Mucosa of stomach (tissue), 1 donor: ENCODE results near the gene C1QTNF9.

Source experiments
- H3K27me3 ChIP-seq: one replicate; pipeline ENCODE4 v1.7.0; 2013; ENCODE audit warnings: mild to moderate bottlenecking, low read length; ENCODE audit not compliant: control insufficient read depth, insufficient read depth
- H3K36me3 ChIP-seq: one replicate; pipeline ENCODE4 v1.7.0; 2013; ENCODE audit warnings: low read length; ENCODE audit not compliant: control insufficient read depth, insufficient read depth
- H3K4me1 ChIP-seq: one replicate; pipeline ENCODE4 v1.7.0; 2013; ENCODE audit warnings: mild to moderate bottlenecking, low read length; ENCODE audit not compliant: control insufficient read depth, insufficient read depth
- H3K4me3 ChIP-seq: one replicate; pipeline ENCODE4 v1.7.0; 2013; ENCODE audit warnings: low read length
- H3K9ac ChIP-seq: one replicate; pipeline ENCODE4 v1.7.0; 2013; ENCODE audit warnings: mild to moderate bottlenecking, low read length, moderate library complexity
- H3K9me3 ChIP-seq: one replicate; pipeline ENCODE4 v1.7.0; 2013; ENCODE audit warnings: mild to moderate bottlenecking, low read length, moderate library complexity; ENCODE audit not compliant: control insufficient read depth
- donor health status: Pancreatic carcinoma.

The C1QTNF9 gene

DNA sequence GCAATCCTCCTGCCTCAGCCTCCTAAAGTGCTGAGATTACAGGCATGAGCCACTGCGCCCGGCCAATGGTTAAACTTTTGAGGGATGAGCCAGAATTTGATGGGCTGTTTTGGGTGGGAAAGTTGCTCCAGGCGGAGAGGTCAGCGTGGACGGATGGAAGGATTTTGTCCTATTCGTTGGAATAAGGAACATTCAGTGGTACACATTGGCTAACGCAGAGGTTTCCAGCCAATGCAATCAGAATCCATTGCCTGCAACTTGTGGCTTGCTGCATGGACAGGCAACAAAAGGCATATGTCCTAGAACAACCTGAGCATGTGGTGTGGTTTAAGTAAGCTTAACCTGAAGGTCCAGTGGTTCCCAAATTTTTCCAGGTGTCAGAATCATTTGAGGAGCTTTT is 35.5 kb upstream of the C1QTNF9 start:
- no peaks in the 10 kb centered on the region for H3K9me3 ChIP-seq
- H3K9ac ChIP-seq: no peak overlapping the region
- peaks cover 31% of the 10 kb centered on the region for H3K4me1 ChIP-seq
- H3K27me3 ChIP-seq: no peaks in the 10 kb centered on the region
- no peaks in the 10 kb centered on the region for H3K36me3 ChIP-seq
- no peak overlapping the region for H3K4me3 ChIP-seq

DNA sequence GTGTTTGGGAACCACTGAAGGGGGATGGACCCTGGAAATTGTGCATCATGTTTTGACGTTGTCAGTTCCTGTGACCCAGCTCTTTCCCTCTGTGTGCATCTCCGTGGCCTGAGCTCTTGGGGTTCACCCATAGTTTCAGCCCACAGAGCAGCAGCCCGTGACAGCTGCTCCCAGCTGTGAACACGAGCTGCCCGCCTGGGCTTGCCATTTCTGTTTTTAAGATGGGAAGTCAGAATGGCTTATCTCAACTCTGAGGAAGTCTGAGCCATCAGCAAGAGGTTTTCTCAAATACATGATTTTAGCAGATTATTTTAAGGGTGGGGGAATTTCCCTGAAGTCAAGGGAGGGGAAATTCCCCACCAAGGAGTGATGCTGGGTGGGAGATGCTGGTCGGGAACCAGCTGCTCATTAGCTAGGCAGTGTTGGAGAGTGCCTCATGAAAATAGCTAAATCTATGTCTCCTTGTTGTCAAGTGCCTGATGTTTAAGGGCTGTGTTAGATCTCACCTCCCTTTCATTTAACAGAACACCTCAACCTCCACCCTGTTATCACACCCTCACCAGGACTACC is 34.8 kb upstream of the C1QTNF9 start:
- H3K36me3 ChIP-seq: no peaks in the 10 kb centered on the region
- H3K9ac ChIP-seq: no peak overlapping the region
- H3K27me3 ChIP-seq: no peaks in the 10 kb centered on the region
- no peaks in the 10 kb centered on the region for H3K9me3 ChIP-seq
- no peak overlapping the region for H3K4me3 ChIP-seq
- H3K4me1 ChIP-seq: peaks cover 31% of the 10 kb centered on the region

DNA sequence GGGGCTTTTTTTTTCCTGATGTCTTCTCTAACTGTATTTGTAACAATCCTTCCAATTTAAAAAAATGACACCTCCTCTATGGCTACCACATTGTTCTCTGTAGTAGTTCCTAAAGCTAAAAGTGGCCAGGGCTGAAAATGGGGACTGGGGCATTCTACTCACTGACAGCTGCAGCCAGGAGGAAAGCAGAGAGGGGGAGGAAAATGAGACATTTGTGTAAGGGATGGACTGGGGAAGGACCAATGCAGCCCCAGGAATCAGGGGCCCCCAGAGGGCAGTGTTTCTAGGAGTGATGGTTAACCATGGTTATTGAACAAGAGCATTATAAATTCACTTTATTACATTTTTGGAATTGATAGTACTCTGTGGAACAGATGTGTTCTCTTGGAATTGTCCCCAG is 34.3 kb upstream of the C1QTNF9 start:
- Histone ChIP-seq H3K9ac (no peak overlapping the region), H3K27me3 (no peaks in the 10 kb centered on the region), H3K9me3 (no peaks in the 10 kb centered on the region), H3K36me3 (no peaks in the 10 kb centered on the region), H3K4me1 (peaks cover 31% of the 10 kb centered on the region), H3K4me3 (no peak overlapping the region)

DNA sequence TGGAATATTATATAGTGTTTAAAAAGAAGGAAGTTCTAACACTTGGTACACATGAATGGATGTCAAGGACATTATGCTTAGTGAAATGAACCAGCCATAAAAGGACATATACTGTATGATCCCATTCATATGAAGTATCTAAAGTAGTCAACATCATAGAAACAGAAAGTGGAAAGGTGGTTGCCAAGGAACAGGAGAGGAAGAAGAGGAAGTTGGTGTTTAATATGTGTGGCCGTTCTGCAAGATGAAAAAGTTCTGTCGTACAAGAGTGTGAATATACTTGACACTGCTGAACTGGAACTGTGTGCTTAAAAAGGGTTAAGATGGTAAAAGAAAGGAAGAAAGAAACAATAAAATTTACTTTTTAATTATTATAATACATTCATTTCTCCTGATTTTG is 33.1 kb upstream of the C1QTNF9 start:
- Histone ChIP-seq H3K4me3 (no peak overlapping the region), H3K27me3 (no peaks in the 10 kb centered on the region), H3K36me3 (no peaks in the 10 kb centered on the region), H3K9ac (no peak overlapping the region), H3K9me3 (no peaks in the 10 kb centered on the region), H3K4me1 (peaks cover 19% of the 10 kb centered on the region)

DNA sequence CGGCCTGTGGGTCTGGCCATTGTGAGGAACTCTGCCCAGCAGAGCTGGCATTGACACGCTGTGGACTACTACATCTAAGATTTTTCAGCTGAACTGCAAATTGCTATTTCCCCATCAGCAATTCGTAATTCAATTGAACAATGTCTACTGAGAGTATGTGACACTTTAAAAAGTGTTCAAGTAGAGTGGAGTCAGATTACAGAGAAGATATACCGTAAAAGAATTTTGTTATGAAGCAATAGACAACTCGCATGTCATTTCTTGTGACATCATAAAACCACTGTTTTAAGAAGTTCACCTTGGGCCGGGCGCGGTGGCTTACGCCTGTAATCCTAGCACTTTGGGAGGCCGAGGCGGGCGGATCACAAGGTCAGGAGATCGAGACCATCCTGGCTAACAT is 32.5 kb upstream of the C1QTNF9 start:
- Histone ChIP-seq H3K4me1 (peaks cover 17% of the 10 kb centered on the region), H3K27me3 (no peaks in the 10 kb centered on the region)

DNA sequence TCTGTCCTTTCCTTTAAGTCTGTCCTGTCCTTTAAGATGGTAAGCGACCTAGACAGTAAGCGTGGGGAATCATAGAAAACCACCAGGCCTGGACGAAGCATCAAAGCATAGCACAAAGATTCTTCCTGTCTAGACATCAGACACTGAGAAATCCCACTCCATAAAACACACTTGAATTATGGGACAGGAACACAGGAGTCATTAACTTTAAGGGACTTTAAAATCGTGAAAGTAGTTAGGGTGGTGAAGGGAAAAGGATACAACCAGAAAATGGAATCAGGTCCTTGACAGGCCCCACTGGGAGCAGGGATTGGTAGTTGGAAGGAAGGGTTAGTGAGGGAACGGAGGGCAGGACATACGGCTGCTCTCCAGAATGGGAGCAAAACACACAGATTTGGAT is 31.6 kb upstream of the C1QTNF9 start:
- Histone ChIP-seq H3K4me3 (no peak overlapping the region), H3K9me3 (no peaks in the 10 kb centered on the region), H3K9ac (no peak overlapping the region), H3K4me1 (peaks cover 9% of the 10 kb centered on the region), H3K27me3 (no peaks in the 10 kb centered on the region), H3K36me3 (no peaks in the 10 kb centered on the region)

More for the DNA sequence above, 32.5 kb upstream of the C1QTNF9 start:
- Histone ChIP-seq H3K36me3 (no peaks in the 10 kb centered on the region), H3K4me3 (no peak overlapping the region), H3K9ac (no peak overlapping the region), H3K9me3 (no peaks in the 10 kb centered on the region)

DNA sequence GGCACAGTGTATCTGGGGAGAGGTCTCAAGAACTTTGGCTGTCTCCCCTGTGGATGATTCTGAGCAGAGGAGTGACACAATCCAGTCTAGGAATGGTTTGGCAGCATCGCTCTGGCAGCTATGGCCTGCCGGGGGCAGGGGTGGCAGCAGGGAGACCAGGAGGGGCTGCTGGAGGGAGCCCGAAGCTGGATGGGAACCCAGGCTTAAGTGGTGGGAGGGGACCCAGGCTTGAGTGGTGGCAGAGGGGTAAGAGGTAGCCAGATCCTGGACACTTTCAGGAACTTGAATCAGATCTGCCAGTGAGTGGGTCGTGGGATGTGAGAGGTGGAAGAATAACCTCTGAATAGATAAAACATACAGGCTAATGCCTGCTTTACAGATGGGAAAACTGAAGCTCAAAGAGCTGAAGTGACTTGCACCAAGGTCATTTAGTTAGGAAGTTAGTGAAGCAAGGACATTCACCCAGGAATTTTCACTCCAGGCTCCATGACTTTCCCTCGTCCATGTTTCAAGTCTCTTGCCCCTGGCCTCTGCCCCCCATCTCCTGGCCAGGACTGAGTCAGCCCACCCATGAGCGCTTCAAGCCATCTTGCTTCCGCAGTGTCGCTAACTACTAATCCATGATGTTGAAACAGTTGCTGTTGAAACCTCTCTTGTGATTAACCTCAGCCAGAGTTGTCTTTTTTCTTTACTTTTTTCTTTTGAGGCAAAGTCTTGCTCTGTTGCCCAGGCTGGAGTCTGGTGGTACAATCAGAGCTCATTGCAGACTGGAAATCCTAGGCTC is 29.9 kb upstream of the C1QTNF9 start:
- Histone ChIP-seq H3K27me3 (no peaks in the 10 kb centered on the region), H3K4me3 (no peak overlapping the region), H3K9ac (no peak overlapping the region), H3K9me3 (no peaks in the 10 kb centered on the region), H3K36me3 (no peaks in the 10 kb centered on the region), H3K4me1 (peaks cover 3% of the 10 kb centered on the region)

DNA sequence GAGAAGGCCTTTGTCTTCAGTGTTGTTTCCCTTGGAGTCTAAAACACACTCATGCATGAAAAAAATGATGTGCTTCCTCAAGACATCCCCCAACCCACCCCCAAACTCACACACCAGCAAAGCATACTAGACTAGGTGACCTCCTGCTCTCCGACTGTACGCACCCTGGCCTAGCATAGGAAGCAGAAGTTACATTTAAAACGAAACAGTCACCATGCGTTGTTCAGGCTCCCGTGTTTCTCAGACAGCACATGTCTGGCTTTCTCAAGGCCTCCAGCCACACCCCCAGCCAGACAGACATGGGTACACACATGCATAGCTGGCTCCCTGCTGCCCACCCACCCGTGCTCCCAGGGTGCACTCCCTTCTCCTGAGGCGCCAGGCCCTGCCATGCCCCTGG is 28.7 kb upstream of the C1QTNF9 start:
- Histone ChIP-seq H3K9ac (no peak overlapping the region), H3K36me3 (no peaks in the 10 kb centered on the region), H3K4me3 (no peak overlapping the region), H3K4me1 (no peaks in the 10 kb centered on the region), H3K9me3 (no peaks in the 10 kb centered on the region), H3K27me3 (no peaks in the 10 kb centered on the region)

DNA sequence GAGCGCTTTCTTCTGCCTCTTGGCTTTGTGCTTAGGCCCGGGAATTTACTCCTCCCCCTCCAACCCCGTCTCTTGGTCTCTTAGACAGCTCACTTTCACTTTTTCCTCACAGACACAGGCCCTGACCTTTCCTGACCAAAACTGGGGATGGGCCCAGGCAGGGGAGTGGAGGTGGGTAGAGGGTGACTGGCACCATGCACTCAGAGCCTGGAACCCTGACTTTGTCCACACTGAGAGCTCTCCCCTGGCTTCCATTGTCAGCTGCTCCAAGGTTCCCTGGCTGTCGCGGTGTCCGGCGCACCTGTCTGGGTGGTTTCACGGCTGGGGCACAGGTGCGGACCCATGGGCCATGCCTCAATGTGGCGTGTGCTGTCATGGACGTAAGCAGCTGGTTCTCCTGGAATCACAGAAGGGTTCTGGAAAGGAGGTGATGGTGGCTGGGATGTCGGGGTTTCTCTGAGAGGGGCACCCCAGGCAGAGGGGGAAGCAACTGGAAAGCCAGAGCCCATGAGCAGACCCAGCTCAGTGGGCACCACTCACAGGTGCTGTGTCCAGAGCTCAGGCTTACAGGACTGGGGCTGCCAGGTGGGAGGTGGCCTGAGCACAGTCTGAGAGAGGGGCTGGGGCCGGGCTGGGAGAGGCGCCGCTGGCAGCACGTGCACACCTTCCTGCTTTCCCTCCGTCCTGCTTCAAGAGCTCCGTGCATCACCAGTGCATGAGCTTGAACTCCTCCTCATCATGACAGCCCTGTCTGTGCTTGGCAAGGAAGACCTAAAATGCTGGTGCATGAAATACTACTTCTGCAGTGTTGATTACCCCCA is 28.0 kb upstream of the C1QTNF9 start:
- no peaks in the 10 kb centered on the region for H3K27me3 ChIP-seq
- no peaks in the 10 kb centered on the region for H3K9me3 ChIP-seq

DNA sequence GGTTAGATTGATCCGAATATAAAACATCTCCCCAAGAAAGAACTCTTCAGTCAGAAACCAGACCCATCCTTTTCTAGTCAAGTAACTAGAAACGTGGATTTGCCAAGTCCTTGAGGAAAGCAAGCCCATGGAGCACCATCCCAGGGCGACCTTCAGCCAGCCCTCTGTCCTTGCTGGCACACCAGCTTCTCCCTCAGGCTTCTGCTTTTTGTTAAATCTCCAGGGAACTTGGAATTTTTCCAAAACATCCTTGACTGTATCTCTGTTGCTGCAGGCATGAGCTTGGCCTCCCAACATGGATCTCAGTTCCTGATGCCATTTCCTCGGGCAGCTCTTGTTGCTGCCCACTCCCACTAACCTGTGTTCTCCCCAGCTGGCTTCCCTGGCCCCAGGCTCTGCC is 27.1 kb upstream of the C1QTNF9 start:
- H3K4me1 ChIP-seq: no peaks in the 10 kb centered on the region
- H3K27me3 ChIP-seq: no peaks in the 10 kb centered on the region
- no peak overlapping the region for H3K4me3 ChIP-seq
- H3K9me3 ChIP-seq: no peaks in the 10 kb centered on the region
- H3K36me3 ChIP-seq: peaks cover 5% of the 10 kb centered on the region
- H3K9ac ChIP-seq: no peak overlapping the region

More for the DNA sequence above, 28.0 kb upstream of the C1QTNF9 start:
- H3K4me1 ChIP-seq: no peaks in the 10 kb centered on the region
- no peak overlapping the region for H3K9ac ChIP-seq
- no peak overlapping the region for H3K4me3 ChIP-seq
- peaks cover 5% of the 10 kb centered on the region for H3K36me3 ChIP-seq

DNA sequence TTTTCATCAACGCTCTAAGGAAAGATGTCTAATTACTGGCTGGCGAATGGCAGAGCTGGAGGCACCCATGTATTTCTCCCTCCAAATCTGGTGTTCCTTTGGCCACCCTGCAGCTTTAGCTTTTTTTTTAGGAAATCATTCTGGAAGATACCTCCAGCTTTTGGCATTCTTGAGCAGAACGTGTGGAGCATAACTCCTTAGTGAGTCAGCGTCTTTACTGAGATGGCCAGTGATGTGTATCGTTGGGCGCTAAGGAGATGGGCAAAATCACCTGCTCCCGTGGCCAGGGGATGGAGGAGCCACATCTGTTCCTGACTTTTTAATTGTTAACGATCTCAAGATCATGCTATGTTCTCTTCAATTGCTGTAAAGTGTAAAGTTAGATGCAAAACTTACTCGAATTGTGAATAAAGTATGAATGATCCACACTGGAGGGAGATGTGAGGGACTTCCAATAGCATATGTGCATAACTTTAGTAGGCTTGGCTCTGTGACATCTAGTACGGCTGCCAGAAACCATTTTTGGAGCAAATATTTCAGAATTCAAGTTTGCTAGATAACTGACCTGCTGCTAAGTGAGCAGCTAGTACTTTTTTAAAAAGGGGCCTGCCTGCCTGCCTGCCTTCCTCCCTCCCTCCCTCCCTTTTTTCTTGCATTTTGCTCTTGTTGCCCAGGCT is 24.4 kb upstream of the C1QTNF9 start:
- Histone ChIP-seq H3K9ac (no peak overlapping the region), H3K4me1 (no peaks in the 10 kb centered on the region), H3K4me3 (no peak overlapping the region), H3K9me3 (no peaks in the 10 kb centered on the region), H3K36me3 (peaks cover 6% of the 10 kb centered on the region), H3K27me3 (no peaks in the 10 kb centered on the region)

DNA sequence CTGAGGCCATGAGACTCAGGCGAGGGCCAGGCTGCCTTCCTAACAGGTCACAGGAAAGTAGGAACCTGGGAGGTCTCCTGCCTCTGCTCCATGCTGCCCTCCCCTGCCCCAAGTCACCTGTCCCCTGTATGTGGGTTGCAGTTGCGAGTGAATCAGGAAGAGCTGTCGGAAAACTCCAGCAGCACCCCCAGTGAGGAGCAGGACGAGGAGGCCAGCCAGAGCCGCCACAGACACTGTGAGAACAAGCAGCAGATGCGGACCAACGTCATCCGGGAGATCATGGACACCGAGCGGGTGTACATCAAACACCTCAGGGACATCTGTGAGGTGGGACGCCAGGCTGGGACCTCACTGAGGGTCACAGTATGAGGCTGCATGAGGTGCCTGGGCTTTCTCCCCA is 22.8 kb upstream of the C1QTNF9 start:
- Histone ChIP-seq H3K4me1 (no peaks in the 10 kb centered on the region), H3K27me3 (no peaks in the 10 kb centered on the region), H3K36me3 (peaks cover 19% of the 10 kb centered on the region), H3K9me3 (no peaks in the 10 kb centered on the region), H3K4me3 (no peak overlapping the region), H3K9ac (no peak overlapping the region)
